Measurements from ENCODE around the gene RALGDS.
"Not testable (repeated sequence)": the region's sequence is repeated elsewhere in the genome, so short reads cannot be mapped to it uniquely, and the experiment has no call there.

RALGDS gene

GRCh38 chr9:133121198-133121914, at the start of gene RALGDS:
TSS of gene RALGDS (minus strand) at chr9:133121240. CDS start at chr9:133121154, 86 bp downstream.
- peak; percentile 93 for DNase-seq (ENCODE audit: low spot score)

GRCh38 chr9:133170716-133171115, 49.7 kb upstream of the RALGDS start:
- no peak for DNase-seq (ENCODE audit: low spot score)

- not testable (repeated sequence) for DNase-seq (ENCODE audit: low spot score)
Observed at GRCh38 chr9:133169687-133170086, 48.6 kb upstream of the RALGDS start.

GRCh38 chr9:133169102-133169501, 48.1 kb upstream of the RALGDS start:
- DNase-seq (ENCODE audit: low spot score) = no peak

GRCh38 chr9:133168432-133168831, 47.4 kb upstream of the RALGDS start:
- DNase-seq (ENCODE audit: low spot score) = no peak

DNA sequence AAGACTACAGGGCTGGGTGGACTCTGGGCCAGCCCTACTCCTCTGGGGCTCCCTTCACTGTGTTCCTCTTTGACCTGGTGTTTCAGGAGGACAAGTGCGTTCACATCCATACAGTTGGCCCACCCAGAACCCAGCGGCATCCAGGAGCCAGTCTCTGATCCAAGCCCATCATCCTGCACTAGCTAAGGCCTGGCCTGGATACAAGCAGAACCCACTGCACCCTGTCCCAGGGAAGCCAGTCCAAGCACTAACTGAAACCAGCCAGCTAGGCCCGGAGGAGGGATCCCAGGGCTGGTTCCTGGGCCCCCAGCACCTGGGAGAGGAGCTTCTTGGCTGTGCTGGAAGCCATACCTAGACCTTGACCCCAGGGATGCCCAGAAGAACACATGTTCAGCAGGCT, 46.7 kb upstream of the RALGDS start:
- DNase-seq (ENCODE audit: low spot score) = no peak

GRCh38 chr9:133167096-133167730, 46.2 kb upstream of the RALGDS start:
- DNase-seq (ENCODE audit: low spot score) = no peak

GRCh38 chr9:133166392-133166791, 45.4 kb upstream of the RALGDS start:
- no peak for DNase-seq (ENCODE audit: low spot score)

GRCh38 chr9:133165452-133165730, 44.4 kb upstream of the RALGDS start:
- DNase-seq (ENCODE audit: low spot score) = no peak

DNA sequence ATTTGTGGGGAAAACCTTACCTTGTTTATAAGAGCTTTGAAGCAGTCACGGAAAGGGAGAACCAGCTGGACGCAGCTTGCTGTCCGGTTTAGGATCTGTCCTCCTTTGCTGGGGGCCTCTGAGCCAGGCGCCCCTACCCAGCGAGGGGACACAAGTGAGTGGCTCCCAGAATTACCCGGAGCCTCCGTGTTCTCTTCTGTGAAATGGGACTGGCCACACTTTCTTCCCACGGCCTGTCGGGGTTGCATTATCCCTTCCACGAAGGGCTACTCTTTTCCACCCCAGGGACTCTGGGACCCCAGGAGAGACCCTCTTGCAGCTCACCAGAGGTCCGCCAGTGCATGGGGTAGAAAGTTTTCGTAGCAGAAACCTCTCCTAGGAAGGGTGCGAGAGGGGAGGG, 43.2 kb upstream of the RALGDS start:
- DNase-seq (ENCODE audit: low spot score) = no peak

- peak; percentile 59 for DNase-seq (ENCODE audit: low spot score)
Observed at GRCh38 chr9:133163504-133164172, 42.6 kb upstream of the RALGDS start, which contains the start of gene GBGT1. TSS of gene GBGT1 (minus strand) at chr9:133163914. CDS start at chr9:133162412, 1,502 bp downstream.

DNA sequence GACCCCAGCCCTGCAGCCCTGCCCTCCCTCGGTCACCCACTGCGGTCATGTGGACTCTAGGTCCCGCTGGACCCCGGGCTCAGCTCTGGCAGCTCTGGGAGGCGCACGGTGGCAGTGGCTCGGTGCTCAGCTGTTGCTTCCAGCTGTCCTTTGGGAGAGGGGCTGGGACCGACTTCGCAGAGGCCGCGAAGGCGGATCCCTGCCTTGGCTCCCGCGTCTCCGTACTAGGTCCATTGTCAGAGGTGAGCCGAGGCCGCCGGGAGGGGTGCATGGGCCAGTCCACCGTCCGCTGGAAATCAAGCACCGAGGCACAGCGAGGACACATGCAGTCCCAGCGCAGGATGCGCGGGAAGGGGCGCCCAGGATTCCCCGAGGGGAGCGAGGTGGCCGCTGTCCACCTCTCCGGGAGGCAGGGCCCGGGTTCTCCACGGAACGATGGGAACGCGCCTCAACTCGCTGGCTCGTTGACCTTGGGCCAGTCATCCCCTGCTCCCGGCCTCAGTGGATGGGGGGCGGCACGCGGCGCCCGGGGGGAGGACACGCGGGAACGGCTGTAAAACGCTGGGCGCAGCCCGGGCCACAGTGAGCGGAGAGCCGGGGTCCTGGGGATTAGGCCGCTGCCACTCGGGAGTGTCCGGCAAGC, 41.9 kb upstream of the RALGDS start:
- DNase-seq (ENCODE audit: low spot score) = no peak

DNA sequence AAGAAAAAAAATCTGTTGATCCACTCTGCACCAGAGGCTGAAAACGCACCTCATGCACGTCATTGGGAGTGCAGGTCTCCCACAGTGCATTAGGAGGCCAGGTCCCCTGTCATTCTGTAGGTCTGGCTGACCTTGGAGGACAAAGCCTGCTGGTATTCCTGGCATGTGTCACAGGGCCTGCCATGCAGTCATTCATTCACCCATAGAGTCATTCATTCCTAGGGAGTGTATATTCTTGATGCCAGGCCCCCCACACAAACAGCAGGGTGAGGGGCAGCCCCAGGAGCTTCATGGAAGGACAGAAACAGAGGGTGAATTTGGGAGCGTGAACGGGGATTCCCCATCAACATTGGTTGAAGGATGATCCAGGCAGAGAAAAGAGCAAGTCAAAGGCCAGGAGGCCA, 40.5 kb upstream of the RALGDS start:
- no peak for DNase-seq (ENCODE audit: low spot score)

DNA sequence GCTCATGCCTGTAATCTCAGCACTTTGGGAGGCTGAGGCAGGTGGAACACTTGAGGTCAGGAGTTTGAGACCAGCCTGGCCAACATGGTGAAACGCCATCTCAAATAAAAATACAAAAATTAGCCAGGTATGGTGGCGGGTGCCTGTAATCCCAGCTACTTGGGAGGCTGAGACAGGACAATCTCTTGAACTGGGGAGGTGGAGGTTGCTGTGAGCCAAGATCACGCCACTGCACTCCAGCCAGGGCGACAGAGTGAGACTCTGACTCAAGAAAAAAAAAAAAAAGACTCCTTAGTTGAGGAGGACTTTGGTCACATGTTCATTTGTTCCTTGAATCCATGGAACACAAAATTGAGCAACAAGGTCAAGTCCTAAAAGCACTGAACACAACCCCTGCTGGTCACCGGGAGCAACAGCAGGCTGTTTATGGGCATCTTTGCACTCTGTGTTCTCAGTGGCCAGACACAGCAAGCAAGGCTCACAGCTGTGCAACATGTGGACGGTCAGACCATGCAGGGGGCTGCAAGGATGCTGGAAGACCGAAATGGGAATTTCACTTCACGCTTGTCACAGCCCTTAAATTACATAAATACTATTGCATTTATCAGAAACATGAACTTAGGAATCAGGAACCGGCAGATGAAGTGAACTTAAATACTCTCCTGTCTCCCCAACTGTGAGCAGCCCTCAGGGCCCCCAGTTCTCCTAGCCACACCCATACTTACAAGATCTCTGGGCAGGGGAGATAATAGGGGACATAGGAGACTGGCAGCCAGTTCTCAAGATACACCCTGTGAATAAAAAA, 39.9 kb upstream of the RALGDS start:
- DNase-seq (ENCODE audit: low spot score) = peak; percentile 89

DNA sequence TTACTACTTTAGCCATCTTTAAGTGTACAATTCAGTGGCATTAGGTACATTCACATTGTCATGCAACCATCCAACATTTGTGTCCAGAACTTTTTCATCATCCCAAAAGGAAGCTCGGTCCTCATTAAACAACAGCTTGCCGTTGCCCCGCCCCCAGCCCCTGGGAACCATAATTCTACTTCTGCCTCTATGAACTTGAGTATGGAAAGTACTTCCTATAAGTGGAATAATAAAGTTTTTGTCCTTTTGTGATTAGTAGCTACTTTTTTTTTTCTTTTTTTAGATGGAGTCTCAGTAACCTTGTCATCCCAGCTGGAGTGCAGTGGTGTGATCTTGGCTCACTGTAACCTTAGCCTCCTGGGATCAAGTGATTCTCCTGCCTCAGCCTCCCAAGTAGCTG, 37.7 kb upstream of the RALGDS start:
- no peak for DNase-seq (ENCODE audit: low spot score)

GRCh38 chr9:133155156-133155555, 34.1 kb upstream of the RALGDS start:
- DNase-seq (ENCODE audit: low spot score) = no peak

GRCh38 chr9:133154097-133154989, 33.3 kb upstream of the RALGDS start:
- no peak for DNase-seq (ENCODE audit: low spot score)

DNA sequence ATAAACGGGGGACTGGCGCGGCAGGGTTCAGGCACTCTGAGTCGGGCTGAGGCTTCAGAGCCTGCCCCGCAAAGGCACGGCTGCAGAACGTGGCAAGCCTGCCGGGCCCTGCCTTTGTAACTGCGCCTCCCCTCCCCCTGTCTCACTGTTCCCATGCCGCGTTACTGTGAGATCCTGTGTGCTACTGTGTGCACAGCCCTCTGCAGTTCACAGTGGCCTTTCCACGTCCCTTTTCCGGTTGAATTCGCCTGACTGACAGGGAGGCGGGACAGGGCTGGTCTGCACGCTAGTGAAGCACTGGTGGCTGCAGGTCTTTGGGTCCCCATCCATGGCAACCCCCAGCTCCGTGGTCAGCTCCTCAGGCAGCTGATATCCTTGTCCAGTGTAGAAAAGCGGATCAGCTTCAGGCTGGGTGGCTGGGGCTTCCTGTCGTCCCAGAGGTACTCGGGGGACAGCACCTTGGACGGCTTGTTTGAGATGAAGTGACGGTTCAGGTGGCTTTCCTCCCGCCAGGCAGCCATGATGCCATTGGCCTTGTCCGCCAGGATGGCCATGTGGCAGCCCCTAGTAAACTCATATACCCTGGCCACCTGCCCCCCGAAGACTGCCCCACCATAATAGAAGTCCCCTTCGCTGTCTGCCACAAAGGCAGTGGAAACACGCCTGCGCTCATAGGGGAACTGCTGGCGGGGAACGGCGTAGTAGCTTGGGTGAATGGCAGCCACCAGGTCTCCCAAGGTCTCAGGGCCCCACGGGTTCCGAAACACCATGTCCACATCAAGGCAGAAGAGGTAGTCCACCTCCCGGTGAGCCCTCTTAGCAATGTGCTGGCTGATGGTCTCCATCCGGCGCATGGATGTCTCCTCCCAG, 32.4 kb upstream of the RALGDS start:
- no peak for DNase-seq (ENCODE audit: low spot score)

GRCh38 chr9:133151601-133152525, 30.8 kb upstream of the RALGDS start:
- DNase-seq (ENCODE audit: low spot score) = no peak
